GM12801 (cell line): ENCODE data around the gene DOCK1.

ENCODE experiments used
- TF ChIP-seq, protein P1 (sequence below): IDR thresholded peaks from one replicate; pipeline ENCODE4 v1.5.1; 2011; ENCODE audit warnings: control low read depth; ENCODE audit not compliant: insufficient read length; ENCODE audit errors: extremely low read depth

DOCK1 gene

DNA sequence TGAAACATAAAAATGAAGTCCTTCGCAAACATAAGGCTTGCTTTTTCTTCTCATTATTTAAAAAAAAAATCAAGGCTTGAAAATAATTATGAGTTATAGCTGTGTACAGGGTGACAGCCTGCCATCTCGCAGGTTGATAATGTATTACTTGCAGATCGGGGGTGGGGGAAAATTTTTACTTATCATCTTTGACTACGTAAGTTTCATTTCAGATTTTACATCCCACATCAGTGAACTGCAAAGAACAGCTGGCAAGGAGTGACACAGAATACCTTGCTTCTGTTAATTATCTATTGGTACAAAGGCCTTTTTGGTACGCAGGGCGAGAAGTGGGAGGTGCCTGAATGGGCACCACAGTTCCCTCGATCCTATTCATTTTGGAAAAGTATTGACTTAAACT is 232.2 kb downstream of the DOCK1 start:
- TF ChIP-seq, protein P1, sequence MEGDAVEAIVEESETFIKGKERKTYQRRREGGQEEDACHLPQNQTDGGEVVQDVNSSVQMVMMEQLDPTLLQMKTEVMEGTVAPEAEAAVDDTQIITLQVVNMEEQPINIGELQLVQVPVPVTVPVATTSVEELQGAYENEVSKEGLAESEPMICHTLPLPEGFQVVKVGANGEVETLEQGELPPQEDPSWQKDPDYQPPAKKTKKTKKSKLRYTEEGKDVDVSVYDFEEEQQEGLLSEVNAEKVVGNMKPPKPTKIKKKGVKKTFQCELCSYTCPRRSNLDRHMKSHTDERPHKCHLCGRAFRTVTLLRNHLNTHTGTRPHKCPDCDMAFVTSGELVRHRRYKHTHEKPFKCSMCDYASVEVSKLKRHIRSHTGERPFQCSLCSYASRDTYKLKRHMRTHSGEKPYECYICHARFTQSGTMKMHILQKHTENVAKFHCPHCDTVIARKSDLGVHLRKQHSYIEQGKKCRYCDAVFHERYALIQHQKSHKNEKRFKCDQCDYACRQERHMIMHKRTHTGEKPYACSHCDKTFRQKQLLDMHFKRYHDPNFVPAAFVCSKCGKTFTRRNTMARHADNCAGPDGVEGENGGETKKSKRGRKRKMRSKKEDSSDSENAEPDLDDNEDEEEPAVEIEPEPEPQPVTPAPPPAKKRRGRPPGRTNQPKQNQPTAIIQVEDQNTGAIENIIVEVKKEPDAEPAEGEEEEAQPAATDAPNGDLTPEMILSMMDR, result no peak

DNA sequence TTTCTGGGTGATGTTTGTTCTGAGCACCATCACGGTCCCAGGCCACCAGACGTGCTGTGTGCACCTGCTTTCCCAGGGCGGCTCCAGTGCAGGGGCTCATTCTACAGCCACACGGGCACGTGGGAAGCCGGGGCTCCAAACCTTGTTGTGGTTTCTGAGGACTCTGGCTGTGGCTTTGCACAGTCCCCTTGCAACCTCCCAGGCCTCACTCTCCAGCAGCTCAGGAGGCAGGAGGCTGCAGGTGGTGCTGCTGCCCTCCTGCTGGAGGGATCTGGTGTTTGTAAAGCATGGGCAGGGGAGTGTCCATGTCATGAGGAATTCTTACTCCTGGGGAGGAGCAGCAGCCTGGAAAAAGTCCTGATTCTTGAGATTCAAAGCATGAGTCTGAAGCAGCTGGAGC is 236.9 kb downstream of the DOCK1 start:
- TF ChIP-seq, protein P1, result no peak

DNA sequence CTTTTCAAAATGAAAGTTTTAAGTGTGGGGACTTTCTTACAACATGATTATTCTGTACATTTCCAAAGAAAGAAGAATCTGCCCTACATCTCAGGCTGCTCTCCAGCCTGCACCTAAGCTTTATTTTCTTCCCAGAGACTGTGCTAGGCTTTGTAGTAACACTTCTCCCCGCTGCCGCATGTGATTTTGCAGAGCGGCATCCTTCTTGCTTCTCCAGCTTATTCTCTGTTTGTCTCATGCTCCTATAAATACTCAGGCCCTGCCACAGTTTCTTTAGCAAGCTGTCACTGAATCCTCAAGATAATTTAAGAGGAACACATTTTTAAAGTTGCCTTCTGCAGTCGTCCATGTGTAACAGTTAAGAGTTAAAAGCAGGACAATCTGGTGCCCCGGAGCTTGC is 237.6 kb downstream of the DOCK1 start:
- TF ChIP-seq, protein P1, result no peak

DNA sequence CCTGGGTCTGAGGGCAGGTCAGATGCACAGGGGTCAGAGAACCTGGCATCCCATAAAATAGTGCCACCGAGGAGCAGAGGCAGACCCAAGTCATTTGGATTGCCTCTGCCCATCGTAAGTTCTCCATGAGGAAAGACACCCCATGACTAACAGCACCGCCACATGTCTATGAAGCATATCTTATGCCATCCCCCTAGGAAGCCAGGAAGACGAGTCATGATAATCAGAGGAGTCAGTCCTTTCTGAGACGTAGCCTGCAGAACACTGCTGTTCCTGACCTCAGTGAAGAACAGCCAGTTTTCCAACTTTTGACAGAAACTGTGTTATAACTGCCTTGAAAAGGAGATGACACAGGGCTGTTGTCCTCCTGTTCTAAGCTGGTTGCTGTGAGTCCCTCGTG is 239.9 kb downstream of the DOCK1 start:
- TF ChIP-seq, protein P1, result no peak

DNA sequence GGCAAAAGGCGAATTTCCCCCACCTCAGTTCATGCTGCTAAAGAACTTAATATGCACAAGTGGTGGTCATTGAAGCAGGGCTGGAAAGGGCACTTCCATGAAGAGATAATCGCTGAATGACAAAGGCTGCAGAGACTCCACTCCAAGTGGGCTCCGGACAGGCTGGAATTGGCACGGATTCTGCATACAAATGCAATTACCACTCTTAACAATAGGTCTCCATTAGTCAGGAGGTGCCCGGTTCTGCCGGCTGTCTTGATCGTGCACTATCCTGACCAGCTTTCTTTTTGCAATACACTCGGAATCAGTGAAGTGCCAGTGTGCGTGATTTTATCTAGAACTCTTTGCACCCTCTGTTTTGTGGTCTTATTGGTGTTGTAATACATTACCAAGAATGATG is 241.4 kb downstream of the DOCK1 start:
- TF ChIP-seq, protein P1, result no peak

DNA sequence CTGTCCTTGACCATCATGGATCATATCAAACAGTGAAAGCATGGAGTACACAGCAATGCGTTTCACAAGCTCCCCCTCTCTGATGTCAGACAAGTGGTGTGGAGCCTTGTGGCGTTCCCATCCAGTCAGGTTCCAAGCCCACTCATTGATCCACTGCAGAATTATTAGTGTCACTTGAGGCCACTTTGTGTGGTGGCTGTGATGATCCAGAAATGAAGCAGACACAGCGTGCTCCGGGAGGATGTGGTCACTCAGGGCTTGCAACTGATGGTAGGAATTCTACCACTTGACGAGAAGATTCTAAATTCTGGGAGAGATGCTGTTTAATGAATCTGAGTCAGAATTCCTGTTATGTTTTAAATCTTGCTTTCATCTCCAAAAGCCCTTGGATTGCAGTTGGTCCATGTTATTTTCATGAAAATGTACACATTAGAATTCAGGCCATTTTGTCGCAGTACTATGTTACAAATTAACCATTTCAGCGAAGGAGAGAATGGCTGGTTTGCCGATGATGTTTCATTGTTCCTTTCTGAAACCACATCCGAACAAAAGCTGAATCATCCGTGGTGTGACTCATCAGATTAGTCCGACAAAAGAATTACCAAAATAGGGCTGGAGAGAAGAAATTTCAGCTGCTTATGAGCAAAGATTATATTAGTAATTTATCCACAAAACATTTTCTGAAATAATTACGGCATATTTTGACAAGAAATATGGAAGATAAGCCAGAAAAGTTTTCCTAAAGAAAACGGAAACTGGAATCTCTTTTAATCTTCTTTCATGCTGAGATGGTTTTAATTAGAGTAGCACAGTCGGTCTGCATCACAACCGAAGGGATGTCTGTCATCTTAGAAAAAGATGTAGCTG is 243.1 kb downstream of the DOCK1 start:
- TF ChIP-seq, protein P1, result no peak

DNA sequence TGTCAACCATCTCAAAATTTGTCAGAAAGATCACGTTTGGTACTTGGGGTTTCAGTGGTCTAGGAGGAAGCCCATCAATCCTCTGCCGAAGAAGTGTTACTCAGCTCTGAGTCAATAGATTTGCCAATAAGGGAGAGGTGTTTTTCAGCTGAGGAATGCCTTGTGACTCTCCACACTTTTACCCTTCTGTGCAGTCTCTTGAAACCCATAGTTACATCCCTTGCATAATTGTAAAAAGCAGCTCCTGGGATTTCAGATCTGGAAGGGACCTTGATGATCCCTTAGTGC is 243.6 kb downstream of the DOCK1 start:
- TF ChIP-seq, protein P1, result no peak
